WI38 (cell line): ENCODE results near the gene DISC1.

Source experiments
- H3K4me3 ChIP-seq: 2 replicates; pipeline ENCODE4 v1.5.1; 2011; ENCODE audit warnings: low read depth, mild to moderate bottlenecking, control low read depth, low read length
- CTCF ChIP-seq: IDR thresholded peaks from 2 replicates; pipeline ENCODE4 v1.5.1; 2012; ENCODE audit warnings: low read depth, mild to moderate bottlenecking, control low read depth, low read length

DISC1 gene

GRCh38 chr1:232011961-232012360, 385.4 kb downstream of the DISC1 start:
- TF ChIP-seq CTCF: no peak
- H3K4me3 ChIP-seq: no peak overlapping the region

GRCh38 chr1:232012773-232013386, 386.3 kb downstream of the DISC1 start:
- no peak overlapping the region for H3K4me3 ChIP-seq

GRCh38 chr1:232014941-232015340, 388.4 kb downstream of the DISC1 start:
- no peak overlapping the region for H3K4me3 ChIP-seq
- TF ChIP-seq CTCF: no peak

More at GRCh38 chr1:232012773-232013386, 386.3 kb downstream of the DISC1 start:
- TF ChIP-seq CTCF: no peak

GRCh38 chr1:232016616-232017015, 390.0 kb downstream of the DISC1 start:
- H3K4me3 ChIP-seq: no peak overlapping the region; the same call in 1 of the 2 replicates
- no peak for TF ChIP-seq CTCF

GRCh38 chr1:232017057-232017456, 390.5 kb downstream of the DISC1 start:
- no peak overlapping the region; the same call in 1 of the 2 replicates for H3K4me3 ChIP-seq
- TF ChIP-seq CTCF: no peak

GRCh38 chr1:232017759-232018158, 391.2 kb downstream of the DISC1 start:
- no peak for TF ChIP-seq CTCF
- no peak overlapping the region for H3K4me3 ChIP-seq

GRCh38 chr1:232018231-232019025, 391.8 kb downstream of the DISC1 start:
- no peak overlapping the region for H3K4me3 ChIP-seq
- TF ChIP-seq CTCF: no peak
